ENCODE data around the gene ARRDC2.
"Not testable (repeated sequence)": the region's sequence is repeated elsewhere in the genome, so short reads cannot be mapped to it uniquely, and the experiment has no call there.

Gene ARRDC2

DNA sequence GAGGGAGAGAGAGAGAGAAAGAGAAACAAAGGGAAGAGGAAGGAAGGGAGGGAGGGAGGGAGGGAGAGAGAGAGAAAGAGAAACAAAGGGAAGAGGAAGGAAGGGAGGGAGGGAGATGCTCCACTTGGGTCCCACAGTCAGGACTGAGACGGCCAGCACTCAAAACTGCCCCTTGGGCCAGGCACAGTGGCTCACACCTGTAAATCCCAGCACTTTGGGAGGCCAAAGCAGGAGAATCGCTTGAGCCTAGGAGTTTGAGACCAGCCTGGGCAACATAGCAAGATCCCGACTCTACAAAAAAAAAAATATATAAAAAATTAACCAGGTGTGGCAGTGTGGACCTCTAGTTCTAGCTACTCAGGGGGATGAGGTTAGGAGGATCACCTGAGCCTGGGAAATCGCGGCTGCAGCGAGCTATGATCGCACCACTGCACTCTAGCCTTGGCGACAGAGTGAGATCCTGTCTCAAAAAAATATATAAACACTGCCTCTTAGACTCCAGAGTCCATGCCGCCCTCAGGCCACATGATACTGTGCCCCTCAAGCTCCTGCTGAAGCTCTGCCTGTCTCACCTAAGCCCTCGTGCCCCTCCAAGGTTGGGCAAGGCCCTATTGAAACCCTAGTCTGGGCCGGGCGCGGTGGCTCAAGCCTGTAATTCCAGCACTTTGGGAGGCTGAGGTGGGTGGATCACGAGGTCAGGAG lies 8.4 kb downstream of the ARRDC2 start:
- no peak for DNase-seq (ENCODE audit: low spot score)

DNA sequence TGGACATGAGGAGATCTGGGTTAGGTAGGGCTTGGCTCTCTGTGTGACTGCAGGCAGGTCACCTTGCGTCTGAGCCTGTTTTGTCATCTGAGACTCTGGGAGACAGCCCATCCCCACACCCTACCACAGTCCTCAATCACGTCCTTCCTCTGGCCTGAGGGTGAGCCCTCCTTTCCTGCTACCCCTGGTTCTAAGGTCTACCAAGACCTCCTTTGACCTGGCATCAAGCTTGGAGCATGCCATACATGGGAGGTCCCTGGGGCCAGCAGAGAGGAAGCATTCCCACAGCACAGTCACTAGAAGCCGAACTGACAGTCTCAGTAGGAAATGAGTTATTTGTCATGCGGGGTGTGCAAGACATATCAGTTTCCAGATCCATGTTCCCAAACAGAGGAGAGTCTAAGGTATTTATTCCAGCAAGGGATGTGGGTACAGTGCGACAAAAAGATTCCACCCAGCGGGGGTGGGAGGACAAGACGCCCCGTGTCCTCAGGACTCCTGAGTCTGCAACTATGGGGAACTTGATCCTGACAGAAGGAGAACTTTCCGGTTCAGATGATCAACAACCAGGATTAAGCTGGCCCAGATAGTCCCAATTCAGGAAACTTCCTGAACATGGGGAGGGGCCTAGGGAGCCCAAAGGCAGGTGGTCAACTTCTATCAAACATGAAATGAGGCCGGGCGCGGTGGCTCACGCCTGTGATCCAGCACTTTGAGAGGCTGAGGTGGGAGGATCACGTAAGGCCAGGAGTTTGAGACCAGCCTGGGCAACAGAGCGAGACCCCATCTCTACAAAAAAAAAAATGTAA lies 9.5 kb downstream of the ARRDC2 start:
- DNase-seq (ENCODE audit: low spot score) = no peak

GRCh38 chr19:18020212-18021085 lies 12.5 kb downstream of the ARRDC2 start:
- DNase-seq (ENCODE audit: low spot score) = no peak

DNA sequence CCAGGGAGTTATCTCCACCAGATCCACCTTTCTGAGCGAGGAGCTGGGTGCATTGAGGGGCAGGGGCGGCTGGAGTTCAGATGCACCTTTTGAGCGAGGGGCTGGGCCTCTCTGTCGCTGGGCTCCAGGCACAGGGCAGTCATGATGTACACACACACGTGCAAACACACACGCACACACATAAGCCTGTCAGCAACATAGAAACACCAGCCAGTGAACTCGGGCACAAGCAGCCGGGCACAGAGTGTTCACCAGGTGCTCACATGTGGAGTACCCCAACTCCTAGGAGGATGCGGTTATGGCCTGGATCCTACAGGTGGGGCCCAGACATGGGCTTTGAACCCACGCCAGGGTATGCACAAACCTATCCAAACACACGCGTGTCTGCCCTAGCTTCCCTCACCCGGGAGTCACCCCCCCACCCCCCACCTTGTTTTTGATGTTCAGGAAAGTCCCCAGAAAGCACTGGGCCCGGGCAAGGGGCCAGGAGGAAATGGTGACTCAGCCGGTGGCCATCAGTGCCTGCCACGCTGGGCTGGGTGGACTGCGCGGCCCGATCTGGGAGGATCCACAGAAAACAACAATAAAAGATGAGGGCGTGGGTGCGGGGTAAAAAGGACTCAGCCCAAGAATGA lies 13.3 kb downstream of the ARRDC2 start:
- DNase-seq (ENCODE audit: low spot score) = peak; percentile 85

DNA sequence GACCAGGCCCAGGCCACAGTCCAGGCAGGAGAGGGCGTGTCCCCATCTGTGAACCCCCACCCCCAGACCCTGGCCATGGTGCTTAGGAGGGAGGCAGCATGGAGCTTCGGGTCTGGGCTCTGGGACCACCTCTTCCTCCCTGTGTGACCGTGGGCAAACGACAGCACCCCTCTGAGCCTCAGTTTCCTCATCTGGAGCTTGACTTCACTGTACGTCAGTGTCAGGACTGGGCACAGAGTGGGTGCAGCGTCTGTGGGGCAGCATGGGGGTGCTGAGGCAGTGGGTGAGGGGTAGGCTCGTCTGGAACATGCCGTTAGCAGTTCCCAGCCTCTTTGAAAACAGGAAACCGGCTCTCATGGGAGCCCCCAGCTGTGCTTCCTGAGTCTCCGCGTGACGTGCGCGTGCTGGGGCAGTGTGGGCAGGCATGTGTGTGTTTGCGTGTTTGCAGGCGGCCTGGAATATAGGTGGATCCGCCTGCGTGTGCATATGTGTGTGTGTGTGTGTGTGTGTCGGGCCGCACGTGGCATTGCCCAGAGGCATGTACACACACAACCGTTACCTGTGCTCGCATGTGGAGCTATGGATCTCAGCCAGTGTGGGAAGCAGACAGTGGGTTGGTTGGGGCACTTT lies 15.8 kb downstream of the ARRDC2 start:
- peak; percentile 85 for DNase-seq (ENCODE audit: low spot score)

GRCh38 chr19:18027151-18027550 lies 19.2 kb downstream of the ARRDC2 start:
- no peak for DNase-seq (ENCODE audit: low spot score)

DNA sequence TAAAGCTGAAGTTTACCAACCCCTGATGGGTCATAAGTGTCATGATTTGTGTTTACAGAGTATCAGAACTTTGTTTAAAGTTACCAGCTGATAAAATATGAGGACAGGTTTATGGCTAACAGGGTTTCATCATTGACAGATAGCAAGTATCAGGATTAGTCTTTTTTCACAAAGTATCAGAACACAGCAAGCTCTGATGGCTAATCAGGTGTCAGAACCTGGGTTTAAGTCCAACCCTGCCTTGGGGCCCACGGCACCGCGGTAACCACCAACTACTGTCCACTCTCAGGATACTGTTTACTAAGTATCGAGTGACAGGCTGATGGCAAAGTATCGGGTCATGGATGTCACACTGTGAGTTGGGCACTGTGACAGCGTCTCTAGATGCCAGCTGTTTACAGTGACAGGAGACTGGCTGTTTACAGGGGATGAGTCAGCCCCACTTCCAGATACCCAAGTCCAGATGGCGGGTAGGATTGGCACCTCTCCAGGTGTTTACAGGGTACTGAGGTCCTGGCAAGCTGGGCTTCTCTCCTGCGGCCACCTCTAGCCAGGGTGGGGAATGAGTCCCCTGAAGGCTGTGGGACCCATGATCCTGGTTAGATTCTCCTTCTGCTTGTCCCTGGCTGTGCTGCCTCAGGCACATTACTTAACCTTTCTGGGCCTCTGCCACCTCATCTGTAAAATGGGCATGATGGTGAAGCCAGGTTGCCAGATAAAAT lies 21.8 kb downstream of the ARRDC2 start:
- DNase-seq (ENCODE audit: low spot score) = no peak

DNA sequence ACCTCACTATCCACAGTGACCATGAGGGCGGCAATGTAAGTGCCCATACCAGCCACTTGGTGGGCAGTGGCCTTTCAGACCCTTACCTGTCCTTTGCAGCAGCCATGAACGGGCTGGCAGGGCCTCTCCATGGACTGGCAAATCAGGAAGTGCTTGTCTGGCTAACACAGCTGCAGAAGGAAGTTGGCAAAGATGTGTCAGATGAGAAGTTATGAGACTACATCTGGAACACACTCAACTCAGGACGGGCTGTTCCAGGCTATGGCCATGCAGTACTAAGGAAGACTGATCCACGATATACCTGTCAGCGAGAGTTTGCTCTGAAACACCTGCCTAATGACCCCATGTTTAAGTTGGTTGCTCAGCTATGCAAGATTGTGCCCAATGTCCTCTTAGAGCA lies 23.4 kb downstream of the ARRDC2 start:
- DNase-seq (ENCODE audit: low spot score) = not testable (repeated sequence)

DNA sequence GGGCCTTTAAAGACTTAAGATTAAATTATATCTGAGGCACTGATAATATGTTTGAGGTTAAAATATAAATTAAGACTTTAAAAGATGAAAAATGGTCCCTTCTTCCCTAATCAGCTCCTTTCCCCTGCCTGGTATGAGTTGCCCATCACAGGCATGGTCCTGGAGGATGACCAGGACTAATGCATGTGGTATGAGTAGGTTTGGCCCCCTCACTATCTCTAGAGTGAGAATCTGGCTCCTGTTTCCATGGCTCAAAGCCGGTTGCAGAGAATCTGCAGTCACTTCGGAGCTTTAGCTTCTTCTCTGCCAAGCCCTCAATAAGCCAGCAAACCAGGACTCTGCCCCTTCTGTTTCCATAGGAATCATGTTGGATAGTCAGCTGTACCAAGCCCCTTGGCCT lies 24.1 kb downstream of the ARRDC2 start:
- not testable (repeated sequence) for DNase-seq (ENCODE audit: low spot score)

GRCh38 chr19:18041054-18041453 lies 33.1 kb downstream of the ARRDC2 start:
- no peak for DNase-seq (ENCODE audit: low spot score)

DNA sequence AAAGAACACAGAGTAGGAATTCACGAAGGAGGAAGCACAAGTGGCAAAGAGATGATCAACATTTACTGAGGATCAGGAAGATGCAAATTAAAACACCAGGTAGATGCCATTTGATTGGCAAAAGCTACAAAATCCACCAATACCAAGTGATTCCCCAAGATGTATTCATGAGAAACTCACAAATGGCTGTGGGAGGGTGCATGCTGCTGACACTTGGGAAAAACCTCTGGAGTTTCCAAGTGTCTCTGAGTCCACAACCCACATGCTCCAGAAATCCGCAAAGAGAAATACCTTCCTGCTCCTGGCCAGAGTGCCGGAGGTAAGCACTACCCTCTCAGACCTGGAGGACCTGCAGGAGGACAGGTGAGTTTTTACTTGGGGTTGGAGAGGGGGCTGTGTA lies 35.7 kb downstream of the ARRDC2 start:
- DNase-seq (ENCODE audit: low spot score) = no peak

DNA sequence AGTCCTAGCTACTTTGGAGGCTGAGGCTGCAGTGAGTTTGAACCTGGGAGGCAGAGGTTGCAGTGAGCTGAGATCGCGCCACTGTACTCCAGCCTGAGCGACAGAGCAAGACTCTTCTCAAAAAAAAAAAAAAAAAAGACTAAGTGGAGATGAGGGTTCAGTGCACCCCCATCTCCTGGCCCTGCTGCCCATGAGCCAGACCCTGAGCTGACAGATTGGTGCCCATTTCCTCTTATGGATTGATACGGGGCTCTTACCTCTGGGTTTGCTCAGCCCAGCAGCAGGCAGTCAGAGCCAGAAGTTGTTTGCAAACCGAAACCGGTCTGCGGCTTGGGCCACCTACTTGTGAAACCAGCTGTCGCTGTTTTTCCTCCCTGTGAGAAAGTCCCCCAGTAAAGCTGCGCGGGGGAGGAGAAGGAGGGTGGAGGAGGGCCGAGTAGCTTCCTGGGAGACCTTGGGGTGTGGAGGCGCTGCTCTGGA lies 36.9 kb downstream of the ARRDC2 start:
- DNase-seq (ENCODE audit: low spot score) = peak; percentile 89

GRCh38 chr19:18045307-18046050 lies 37.5 kb downstream of the ARRDC2 start:
- DNase-seq (ENCODE audit: low spot score) = no peak

GRCh38 chr19:18046059-18046718 lies 38.2 kb downstream of the ARRDC2 start:
- no peak for DNase-seq (ENCODE audit: low spot score)

GRCh38 chr19:18049385-18049784 lies 41.4 kb downstream of the ARRDC2 start:
- DNase-seq (ENCODE audit: low spot score) = no peak

- no peak for DNase-seq (ENCODE audit: low spot score)
Observed at GRCh38 chr19:18051887-18052286, 43.9 kb downstream of the ARRDC2 start.

GRCh38 chr19:18053576-18054219 lies 45.7 kb downstream of the ARRDC2 start:
- DNase-seq (ENCODE audit: low spot score) = no peak

GRCh38 chr19:18055967-18056366 lies 48.0 kb downstream of the ARRDC2 start:
- no peak for DNase-seq (ENCODE audit: low spot score)

DNA sequence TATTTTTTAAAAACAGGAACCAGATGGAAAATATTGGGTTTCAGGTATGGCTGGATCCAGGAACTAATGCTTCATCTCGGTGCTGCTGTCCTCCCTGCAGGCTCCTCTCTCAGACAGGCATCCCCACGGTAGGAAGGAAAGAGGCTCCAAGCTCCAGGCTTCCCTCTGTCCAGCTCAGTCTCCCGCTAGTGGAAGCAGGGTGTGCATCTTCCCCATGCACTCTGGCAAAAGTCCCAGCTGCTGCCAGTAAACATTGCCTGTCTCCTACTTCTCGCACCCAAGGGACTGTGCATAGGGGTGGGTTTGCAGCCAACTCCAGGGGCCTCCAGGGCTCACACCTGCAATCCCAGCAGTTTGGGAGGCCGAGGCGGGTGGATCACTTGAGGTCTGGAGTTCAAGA lies 49.6 kb downstream of the ARRDC2 start:
- DNase-seq (ENCODE audit: low spot score) = no peak
